ENCODE measurements around the gene PKN2. TPM values are rescaled to one million over a fixed set of nuclear protein-coding genes. Genes with fewer than 3 reads are reported as not detected.

Gene PKN2
- polyA plus RNA-seq, 3 donors = 6.9 to 23.0 (median 8.7) TPM

DNA sequence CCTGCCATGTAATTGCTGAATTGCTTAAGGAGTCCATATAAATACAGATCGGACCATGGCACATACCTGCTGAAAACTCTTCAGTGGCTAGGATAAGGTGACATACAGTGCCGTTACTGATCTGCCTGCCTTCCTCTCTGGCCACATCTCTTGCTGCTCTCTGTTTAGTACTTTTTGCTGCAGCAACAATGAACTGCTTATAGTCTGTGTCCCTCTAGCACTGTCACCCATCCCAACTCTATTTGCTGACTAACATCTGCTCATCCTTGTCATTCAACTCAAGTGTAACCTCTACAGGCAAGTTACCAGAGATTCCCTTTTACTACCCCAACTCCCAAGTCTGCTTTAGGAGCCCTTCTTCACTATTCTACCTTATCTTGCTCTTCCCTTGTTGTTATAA lies 141.6 kb downstream of the PKN2 start:
- H3K27ac Mint-ChIP-seq = no peak overlapping the region

DNA sequence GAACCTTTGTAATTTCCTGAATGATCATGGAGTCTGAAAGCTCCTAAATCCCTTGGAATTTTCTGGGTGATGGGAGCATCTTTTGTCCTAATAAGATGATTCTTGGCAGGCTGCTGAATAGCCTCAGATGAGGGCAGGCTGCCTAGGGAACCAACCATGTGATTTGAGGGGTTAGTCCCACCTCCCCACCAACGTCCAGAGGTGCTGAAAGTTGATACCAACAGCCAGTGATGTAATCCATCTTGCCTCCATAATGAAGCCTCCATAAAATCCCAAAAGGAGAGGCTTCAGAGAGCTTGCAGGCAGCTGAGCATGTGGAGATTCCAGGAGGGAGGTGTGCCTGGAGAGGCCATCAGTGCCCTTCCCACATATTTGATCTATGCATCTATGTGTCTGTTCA lies 163.6 kb downstream of the PKN2 start:
- no peak overlapping the region for H2AFZ ChIP-seq (ENCODE audit: insufficient read depth, low read depth, low read length, poor library complexity, severe bottlenecking)
- Mint-ChIP-seq H3K27ac (no peak overlapping the region), H3K9me3 (no peaks in the 10 kb centered on the region), H3K4me3 (no peak overlapping the region), H3K36me3 (peaks cover 18 to 26% of the 10 kb centered on the region in 2 donors), H3K4me1 (no peaks in the 10 kb centered on the region), H3K27me3 (ENCODE audit: low read depth in 3 of 3) (peaks cover 0 to 3% (median 2%) of the 10 kb centered on the region in 3 donors)
- TF ChIP-seq, protein P1, sequence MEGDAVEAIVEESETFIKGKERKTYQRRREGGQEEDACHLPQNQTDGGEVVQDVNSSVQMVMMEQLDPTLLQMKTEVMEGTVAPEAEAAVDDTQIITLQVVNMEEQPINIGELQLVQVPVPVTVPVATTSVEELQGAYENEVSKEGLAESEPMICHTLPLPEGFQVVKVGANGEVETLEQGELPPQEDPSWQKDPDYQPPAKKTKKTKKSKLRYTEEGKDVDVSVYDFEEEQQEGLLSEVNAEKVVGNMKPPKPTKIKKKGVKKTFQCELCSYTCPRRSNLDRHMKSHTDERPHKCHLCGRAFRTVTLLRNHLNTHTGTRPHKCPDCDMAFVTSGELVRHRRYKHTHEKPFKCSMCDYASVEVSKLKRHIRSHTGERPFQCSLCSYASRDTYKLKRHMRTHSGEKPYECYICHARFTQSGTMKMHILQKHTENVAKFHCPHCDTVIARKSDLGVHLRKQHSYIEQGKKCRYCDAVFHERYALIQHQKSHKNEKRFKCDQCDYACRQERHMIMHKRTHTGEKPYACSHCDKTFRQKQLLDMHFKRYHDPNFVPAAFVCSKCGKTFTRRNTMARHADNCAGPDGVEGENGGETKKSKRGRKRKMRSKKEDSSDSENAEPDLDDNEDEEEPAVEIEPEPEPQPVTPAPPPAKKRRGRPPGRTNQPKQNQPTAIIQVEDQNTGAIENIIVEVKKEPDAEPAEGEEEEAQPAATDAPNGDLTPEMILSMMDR (IDR thresholded peaks at IDR 0.05) = no peak
- no peaks in the 10 kb centered on the region for H3K9me3 ChIP-seq (replicated peaks in 1 of 2; ENCODE audit: control insufficient read depth in 1 of 2, insufficient read depth in 1 of 2, low read length in 2 of 2)
- peaks cover 21 to 36% of the 10 kb centered on the region in 2 donors for H3K36me3 ChIP-seq (replicated peaks in 1 of 2; ENCODE audit: control insufficient read depth in 1 of 2, insufficient read depth in 2 of 2, low read length in 2 of 2)
- no peaks in the 10 kb centered on the region for H3K27me3 ChIP-seq (ENCODE audit: control insufficient read depth in 2 of 2, insufficient read depth in 2 of 2, low read length in 2 of 2)
- H3K27ac ChIP-seq (ENCODE audit: low read depth in 1 of 2, low read length in 2 of 2) = no peak overlapping the region
- H3K4me2 ChIP-seq (replicated peaks; ENCODE audit: extremely low read depth, low read length, poor library complexity, severe bottlenecking) = no peak overlapping the region
- intact Hi-C loops (cut with micrococcal nuclease) = no loop called here
- no peak overlapping the region for H3K4me3 ChIP-seq (replicated peaks in 1 of 3; ENCODE audit: low read depth in 2 of 3, low read length in 3 of 3)
- no peak overlapping the region for H3K9ac ChIP-seq (ENCODE audit: insufficient read depth, low read length, poor library complexity, severe bottlenecking)
- WGBS (ENCODE audit: insufficient coverage) = no CpG with 5 or more reads among the region's 1 CpG
- no peak for DNase-seq
- H4K20me1 ChIP-seq (ENCODE audit: insufficient read depth, low read length) = no peaks in the 10 kb centered on the region
- no peaks in the 10 kb centered on the region for H3K4me1 ChIP-seq (ENCODE audit: control insufficient read depth in 1 of 2, insufficient read depth in 2 of 2, low read length in 2 of 2)
- no peaks in the 10 kb centered on the region for H3K79me2 ChIP-seq (ENCODE audit: insufficient read depth, low read length)

More for the DNA sequence above, 141.6 kb downstream of the PKN2 start:
- TF ChIP-seq, protein P1 (IDR thresholded peaks at IDR 0.05) = no peak
- no peak for DNase-seq
- H3K4me3 ChIP-seq (replicated peaks in 1 of 3; ENCODE audit: low read depth in 2 of 3, low read length in 3 of 3) = no peak overlapping the region
- Mint-ChIP-seq H3K9me3 (no peaks in the 10 kb centered on the region), H3K36me3 (peaks cover 58 to 73% of the 10 kb centered on the region in 2 donors), H3K4me3 (no peak overlapping the region), H3K4me1 (no peaks in the 10 kb centered on the region), H3K27me3 (ENCODE audit: low read depth in 3 of 3) (peaks cover 0 to 2% (median 2%) of the 10 kb centered on the region in 3 donors)
- no peaks in the 10 kb centered on the region for H3K4me1 ChIP-seq (ENCODE audit: control insufficient read depth in 1 of 2, insufficient read depth in 2 of 2, low read length in 2 of 2)
- no peak overlapping the region for H3K27ac ChIP-seq (ENCODE audit: low read depth in 1 of 2, low read length in 2 of 2)
- H4K20me1 ChIP-seq (ENCODE audit: insufficient read depth, low read length) = no peaks in the 10 kb centered on the region
- H3K36me3 ChIP-seq (replicated peaks in 1 of 2; ENCODE audit: control insufficient read depth in 1 of 2, insufficient read depth in 2 of 2, low read length in 2 of 2) = peaks cover 65 to 85% of the 10 kb centered on the region in 2 donors
- H3K27me3 ChIP-seq (ENCODE audit: control insufficient read depth in 2 of 2, insufficient read depth in 2 of 2, low read length in 2 of 2) = no peaks in the 10 kb centered on the region
- H3K9me3 ChIP-seq (replicated peaks in 1 of 2; ENCODE audit: control insufficient read depth in 1 of 2, insufficient read depth in 1 of 2, low read length in 2 of 2) = no peaks in the 10 kb centered on the region
- no peaks in the 10 kb centered on the region for H3K79me2 ChIP-seq (ENCODE audit: insufficient read depth, low read length)
- H2AFZ ChIP-seq (ENCODE audit: insufficient read depth, low read depth, low read length, poor library complexity, severe bottlenecking) = no peak overlapping the region
- H3K9ac ChIP-seq (ENCODE audit: insufficient read depth, low read length, poor library complexity, severe bottlenecking) = no peak overlapping the region
- intact Hi-C loops (cut with micrococcal nuclease) = no loop called here
- no peak overlapping the region for H3K4me2 ChIP-seq (replicated peaks; ENCODE audit: extremely low read depth, low read length, poor library complexity, severe bottlenecking)
- 95% methylated on average over 2 of the region's 2 CpGs for WGBS (ENCODE audit: insufficient coverage)

Measured in CD14-positive monocyte (primary cell).